ENCODE results near the gene ALX4.

The ALX4 gene

DNA sequence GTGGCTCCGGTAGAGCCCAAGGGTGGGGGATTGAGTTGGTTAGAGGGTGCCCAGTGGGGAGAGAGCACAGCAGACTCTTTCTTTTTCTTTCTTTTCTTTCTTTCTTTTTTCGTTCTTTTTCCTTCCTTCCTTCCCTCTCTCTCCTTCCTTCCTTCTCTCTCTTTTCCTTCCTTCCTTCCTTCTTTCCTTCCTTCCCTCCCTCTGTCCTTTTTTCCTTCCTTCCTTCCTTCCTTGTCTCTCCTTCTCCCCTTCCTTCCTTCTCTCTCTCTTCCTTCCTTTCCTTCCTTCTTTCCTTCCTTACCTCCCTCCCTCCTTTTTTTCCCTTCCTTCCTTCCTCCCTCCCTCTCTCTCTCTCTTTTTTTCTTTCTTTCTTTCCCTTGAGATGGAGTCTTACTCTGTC, 4.8 kb upstream of the ALX4 start:
- DNase-seq = no peak

DNA sequence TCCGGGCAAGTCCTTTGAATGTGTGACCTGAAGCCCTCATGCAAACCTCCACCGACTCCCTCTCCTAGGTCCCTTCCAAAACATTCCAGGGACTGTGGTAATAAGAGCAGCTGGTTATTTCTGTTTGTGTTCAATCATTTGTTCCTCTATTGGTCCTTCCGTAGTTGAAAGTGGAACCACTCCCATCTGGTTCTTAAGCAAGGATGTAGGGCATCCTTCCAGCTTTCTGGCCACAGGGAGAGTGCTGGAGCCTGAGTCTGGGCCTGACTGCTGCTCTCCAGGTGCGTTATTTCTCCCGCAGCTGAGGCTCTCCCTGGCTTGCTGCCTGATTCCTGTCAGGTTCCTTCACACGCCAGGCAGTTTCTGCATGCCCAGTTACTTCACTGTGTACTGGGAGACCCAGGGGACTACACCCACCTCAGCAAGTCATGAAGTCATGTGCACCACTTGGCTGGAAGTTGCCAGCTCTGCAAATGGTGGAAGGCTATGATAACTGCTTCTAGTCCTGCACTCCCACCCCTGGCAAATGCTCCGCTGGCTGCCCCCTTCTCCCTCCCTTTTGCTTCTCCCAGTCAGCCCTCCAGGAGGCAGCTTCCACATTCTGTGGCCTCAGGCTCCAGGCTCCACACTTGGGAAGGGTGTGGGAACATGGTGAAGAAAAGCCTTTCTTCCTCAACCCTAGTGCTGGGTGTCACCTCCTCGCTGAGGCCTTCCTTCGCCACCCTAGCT, 4.0 kb upstream of the ALX4 start:
- no peak for DNase-seq

DNA sequence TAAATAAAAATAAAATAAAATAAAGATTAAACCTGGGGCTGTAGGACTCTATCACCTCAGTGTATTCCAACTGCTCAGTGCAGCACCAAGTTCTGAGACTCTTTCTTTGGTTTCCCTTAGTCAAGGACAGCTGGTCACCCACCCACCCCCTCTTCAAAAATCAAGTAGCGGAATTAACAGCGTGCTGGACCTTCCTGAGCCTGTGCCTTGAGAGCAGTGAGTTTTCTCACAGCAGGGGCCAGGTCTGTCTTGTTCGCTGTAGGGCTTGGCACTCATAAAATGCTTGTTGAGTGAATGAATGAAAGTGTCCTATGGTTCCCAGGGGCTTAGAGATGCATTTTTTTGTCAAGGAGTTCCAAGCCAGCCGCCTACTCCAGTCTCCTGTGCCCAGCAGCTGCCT, 2.9 kb upstream of the ALX4 start:
- no peak for DNase-seq

DNA sequence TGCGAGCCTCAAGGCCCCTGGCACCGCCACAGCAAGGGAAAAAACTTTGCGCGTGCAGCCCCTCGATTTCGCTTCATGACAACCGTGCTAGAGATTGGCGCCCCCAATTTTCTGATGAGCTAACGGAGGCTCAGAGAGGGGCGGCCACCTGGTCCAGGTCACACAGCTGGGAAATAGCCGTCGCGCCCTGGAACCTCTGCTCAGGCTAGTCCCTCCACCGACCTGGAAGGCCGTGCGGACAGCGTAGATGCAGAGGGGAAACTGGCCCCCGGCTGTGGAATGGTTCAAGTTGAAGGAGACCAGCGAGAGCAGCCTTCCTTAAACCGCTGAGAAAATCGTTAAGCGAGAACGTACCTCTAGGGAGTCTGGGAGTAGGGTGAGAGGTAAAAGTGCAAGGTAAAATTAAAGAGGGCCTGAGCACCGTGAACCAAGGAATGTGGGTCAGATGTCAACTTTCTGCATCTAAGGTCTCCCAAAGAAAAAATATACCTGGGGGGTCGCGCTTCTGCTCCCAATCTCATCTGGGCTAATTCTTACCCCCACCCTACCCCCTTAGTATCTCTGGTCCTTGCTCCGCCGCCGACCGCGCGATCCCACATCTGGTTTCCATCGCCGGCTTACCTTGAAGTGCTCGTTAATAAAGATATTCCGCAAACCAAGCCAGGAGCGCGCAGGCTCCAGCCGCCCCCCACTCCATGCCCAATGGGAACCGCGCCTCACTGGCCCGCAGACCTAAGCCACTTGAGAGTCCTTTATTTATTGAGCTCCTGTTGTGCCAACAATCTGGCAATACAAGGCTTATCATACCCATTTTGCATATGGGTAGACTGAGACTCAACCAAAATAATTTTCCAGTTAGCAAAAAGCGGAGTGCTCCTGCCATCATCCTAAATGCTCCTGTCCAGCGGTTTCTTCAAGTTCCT, 1.7 kb upstream of the ALX4 start:
- no peak for DNase-seq

DNA sequence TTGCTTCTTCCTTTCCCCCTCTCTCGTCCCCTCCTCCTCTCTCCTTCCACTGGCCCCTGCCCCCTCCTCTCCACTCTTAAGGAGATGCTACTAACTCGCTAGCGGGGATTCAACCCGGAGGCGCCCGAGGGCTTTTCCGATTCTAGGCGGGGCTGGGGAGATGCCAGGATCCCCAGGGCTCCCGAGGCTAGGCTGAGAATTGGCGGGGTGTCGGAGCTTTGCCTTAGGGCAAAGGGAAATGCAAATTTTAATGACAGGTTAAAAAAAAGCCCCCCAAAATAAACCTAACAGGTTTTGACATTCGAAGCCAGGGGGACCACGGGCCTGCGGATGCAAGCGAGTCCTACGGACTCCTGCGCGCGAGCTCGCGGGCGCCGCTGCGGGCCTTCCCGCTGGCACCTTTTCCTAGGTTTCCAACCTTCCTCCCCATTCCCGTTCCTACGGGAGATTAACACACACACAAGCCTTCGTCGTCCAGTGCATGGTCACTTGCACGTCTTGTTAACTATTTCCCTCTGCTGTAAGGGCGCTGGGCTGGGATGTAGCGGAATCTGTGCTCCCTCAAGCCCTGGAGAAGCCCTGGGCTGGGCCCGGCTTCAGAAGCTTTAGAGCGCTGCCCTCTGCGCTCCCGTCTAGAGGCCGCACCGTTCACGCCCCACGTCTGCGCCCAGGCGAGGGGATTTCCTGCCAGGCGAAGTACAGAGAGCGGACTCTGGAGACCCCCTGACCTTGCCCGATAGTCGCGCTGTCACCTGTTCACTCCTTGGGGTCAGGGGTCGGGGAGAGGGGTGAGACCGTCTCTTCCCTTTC, 729 bp upstream of the ALX4 start:
- DNase-seq = no peak

DNA sequence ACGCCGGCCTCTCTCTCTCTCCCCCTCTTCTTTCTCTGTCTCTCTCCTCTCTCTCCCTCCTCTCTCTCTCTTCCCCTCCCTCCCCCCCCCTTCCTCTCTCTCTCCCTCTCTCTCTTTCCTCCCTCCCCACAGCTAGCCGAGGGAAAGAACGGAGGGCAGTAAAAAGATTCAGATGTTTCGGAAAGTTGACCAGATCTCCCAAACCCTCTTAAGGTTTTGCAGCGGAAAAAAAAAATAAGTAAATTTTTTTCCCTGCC, 195 bp upstream of the ALX4 start:
- DNase-seq = no peak

DNA sequence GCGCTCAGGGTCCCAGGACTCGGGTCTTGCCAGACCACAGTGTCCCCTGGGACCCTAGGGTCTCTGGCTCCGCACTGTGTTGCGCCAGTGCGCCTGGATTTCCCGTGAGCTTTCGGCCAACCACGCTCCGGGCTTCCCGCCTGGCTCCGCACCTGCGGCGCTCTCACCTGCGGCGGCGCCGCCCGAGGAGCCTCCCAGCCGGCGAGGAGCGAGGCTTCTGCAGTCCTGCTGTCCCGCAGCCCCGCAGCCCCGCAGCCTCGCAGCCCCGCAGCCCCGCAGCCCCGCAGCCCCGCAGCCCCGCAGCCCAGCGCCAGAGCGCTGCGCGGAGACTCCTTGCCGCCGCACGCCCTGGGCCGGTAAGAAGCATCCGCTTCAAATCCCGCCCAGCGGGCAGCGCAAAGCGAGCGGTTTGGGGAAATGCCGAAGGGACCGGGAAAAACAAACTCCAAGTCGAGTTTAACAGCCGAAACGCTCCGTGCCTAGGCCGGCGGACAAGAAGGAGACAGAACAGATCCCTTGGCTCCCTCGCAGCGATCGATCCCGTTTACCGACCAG, 939 bp downstream of the ALX4 start:
- no peak for DNase-seq

DNA sequence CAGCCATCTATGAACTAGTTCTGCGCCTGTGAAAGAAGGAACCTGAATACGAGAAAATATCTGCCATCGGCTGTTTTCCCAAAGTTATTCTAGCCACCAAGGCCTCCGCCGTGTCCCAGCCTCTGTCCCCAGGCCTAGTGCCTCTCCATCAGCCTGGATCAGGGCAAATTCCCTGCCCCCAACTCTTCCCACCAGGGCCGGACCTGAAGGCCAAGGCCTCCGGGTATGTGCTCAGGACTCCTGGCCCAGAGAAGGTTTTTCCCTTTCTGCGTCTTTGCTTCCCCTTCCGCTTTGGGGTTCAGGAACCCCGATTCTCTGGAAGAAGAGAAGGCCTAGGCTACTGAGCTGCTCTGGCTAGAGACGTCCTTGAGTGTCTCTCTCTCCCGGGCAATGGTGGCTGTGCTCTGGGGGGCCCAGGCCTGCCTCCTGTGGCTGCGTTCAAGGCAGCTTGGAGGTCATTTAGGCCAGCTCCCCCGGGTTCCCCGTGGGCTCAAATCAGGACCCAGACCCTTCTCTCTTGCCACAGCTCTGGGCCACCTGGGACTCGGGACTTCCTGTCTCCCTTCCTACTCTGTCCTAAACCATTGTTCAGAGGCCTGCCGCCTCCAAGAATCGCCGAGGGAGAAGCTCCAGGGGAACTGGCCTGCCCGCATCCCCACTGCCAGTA, 1.6 kb downstream of the ALX4 start:
- DNase-seq = no peak

DNA sequence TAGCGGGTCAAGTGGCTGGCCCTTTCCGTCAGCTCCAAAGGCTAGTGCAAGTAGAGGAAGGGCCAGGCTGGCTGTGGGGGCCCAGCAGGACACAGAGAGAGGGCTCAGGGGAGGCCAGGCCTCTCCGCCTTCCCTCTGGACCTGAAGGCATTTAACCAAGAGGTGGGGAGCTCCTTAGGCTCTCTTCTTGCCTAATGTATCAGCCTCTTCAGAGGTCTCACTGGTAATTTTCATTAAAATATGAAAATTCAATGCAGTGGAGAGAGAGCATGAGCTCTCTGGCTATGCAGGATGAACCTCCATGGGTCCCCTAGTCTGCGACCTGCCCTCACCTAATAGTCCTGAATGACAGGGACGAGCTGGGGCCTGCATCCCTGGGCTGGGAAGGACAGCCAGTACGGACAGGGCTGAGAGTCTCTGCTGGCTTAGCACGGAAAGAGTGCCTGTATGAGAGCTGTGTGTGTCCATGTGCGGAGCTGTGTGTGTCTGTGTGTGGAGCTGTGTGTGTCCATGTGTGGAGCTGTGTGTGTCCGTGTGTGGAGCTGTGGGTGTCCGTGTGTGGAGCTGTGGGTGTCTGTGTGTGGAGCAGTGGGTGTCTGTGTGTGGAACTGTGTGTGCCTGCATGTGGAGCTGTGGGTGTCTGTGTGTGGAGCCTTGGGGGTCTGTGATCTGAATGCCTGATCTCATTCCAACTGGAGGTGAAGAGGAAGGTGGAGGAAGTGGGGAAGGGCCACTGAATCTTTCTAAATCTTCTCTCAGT, 2.4 kb downstream of the ALX4 start:
- DNase-seq = no peak

DNA sequence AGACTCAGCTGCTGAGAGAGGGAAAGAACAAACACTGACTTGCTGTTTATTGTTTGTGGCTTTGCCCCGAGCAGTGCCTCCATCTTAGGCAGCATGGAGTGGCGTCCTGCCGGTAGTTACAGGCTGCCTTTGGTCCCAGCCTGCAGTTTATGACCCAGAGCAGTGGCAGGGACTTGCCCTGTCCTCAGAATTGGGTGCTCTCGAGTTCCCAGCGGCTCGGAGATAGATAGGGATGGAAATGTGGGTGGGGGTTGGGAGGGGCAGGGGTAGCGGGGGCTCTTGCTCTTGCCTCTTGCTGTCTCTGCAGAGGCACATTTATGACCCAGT, 3.1 kb downstream of the ALX4 start:
- no peak for DNase-seq

DNA sequence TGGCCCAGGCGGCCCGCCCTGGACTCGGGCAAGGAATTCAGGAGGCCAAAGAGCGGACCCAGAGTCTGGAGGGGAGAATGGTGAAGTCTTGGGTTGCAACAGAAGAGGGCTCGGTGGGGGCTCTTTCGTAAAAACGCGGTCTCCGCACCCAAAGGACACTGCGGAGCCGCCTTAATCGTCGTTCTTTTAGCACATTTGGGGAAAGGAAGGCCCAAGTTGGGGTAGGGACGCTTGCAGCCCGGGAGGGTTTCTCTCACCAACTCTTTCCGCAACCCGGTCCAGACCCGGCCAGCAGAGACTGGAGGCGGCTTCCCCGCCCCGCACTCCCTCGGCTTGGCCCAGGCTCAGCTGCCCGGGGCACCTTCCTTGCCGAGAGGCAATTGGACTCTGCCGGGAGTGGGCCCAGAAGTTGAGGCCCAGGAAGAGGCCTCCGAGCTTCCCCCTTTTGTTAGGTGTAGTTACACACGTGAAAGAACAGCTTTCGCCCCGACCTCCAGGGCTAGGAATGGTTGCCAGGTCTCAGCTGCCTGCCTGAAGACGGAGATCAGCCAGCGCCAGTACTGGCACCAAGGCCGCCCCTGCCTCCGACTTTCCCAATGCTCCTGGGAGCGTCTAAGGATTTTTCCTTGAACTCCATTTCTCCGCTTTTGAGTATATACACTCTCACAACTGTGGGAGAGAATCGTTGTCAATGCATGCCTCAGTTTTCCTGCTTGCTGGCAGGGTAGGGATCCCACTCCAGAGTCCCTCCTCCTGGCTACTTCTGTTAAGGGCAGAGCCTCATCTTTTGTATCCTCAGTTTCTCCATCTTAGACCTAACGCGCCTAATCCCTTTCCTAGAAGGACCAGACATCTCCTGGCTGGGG, 3.7 kb downstream of the ALX4 start:
- no peak for DNase-seq

DNA sequence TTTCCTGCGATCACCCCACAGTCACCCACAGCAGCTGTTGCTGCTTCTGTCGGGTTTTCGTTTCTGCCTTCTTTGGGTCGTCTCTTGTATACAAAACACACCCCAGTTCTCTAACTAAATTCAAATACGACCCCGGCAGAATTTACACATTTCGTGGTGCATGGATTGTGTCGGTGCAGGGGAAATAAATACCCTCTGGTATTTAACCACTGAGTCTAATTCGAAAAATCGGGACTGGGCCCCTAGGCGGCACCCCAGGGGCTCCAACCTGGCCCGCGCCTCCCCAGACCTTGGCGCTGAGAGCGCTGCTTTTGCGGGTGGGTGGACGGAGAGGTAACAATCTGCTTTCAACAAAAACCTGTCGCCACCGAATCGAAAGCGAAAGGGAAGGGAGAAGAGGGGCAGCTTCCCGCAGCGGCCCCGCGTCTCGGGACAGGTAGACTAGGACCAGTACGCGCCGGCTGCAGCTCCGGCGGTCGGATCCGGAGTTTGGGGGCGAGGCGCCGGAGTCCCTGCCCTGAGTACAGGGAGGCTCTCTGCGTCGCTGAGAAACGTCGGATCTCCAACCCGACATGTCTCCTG, 4.4 kb downstream of the ALX4 start:
- DNase-seq = peak; percentile 67

DNA sequence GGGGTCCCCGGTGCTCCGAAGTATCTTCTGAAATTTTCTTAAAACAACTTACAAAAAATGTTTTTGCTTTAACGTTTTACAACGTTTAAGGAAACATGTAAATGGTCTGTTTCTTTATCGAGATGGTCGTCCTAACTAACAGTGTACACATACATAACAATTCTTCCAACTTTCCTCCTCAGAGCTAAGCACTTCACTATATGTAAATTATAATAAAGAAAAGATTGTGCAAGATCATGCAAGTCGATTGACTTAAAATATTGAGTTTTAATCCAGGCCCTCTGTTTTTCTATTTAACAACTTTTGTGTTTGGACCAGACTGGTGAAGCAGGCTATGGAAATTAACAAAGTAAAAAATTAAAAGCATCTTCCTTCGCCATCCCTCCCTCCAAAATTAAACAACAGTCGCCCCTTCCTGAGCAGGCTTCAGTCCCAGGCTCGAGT, 4.9 kb downstream of the ALX4 start:
- DNase-seq = no peak

DNA sequence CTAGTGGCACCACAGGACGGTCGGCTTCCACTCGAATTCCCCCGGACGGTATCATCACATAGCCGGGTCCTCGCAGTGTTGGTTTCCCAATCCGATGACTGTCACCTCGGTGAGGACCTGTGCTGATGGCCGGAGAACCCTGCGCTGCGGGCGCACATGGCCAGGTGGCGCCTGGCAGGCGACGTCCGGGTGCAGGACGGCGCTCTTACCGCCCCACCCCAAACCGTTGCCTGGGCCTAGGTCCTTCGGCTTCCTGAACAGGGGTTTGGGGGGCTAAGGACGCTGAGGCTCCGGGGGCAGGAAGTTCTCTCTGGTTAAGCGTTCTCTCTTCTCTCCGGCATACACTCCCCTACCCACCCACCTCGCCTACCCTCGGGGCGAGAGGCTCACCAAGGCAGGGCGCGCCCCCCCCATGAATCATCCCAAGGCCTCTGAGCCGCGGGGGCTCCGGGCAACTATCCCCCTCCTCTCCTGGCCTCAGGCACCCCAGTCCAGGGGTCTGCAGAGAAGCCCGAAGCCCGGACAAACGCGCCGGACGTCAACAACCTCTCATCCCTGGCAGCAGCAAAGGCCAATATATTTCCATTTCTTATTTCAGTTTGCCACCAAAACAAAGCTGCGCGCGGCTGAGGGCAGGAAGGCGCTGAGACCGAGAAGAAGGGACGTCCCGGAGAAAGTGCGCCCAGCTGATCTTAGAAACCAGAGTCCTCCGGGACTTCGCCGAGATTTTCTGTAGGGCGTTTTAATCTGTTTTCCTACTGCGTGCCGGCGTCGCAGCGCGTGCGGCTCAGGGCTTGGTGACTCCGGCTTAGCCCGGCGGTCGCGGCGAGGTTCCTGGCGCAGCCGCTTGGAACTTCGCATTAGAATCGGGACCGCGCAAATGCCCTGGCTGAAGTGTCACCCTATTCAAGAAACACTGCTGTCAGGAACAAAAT, 5.6 kb downstream of the ALX4 start:
- no peak for DNase-seq

DNA sequence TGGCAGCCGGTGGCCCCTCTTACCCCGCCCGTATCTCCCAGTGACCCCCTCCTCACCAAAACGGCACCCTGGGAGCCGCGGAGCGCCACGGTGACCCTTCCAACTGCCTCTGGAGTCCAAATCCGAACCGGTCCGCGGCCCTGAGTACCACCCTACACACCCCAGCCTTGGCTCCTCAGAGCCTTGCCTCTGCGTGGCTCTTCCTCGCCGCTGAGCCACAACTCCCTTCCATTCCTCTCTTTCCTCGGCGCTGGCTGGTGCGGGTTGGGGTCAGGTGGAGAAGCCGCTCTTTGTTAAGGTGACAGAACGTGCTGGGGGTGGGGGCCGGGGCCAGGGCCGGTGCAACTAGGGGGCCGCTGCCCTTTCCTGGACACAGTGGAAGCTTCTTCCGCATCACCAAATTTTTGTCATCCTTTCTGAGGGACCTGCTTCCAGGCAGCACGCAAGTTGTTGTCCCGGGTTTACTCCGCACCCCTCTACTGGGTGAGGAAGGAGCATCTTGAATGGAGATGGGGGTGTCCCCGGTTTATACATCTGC, 6.5 kb downstream of the ALX4 start:
- no peak for DNase-seq

DNA sequence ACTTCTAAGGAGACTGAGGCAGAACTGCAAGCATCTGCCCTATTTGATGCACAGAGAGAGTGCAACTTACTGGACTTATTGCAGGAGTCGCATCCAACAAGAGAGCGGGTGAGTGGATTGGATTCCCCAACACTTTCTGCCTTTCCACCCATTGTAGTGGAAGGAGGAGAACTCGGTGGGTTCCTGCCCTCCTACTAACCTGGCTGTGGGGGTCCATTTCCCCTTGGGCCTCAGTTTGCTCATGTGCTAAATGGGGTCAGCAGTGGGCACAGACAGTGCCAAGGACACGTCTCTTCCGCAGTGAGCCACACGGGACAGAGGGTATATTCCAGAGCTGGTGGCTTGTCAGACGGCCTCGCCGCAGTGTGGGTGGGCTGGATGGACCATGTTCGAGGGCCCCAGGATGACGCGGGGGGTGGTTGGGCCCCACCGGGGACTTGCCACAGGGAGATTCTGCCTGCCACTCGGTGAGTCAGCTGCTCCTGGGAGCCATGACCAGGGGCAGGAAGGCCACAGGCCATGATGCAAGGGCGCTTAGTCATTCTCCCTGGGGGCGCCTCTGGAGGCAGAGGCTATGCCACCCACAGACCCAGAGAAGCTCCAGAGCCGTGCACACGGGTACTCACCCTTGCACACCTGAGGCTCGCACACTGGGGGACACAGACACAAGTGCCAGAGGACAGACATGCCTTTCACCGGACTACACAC, 8.2 kb downstream of the ALX4 start:
- no peak for DNase-seq

DNA sequence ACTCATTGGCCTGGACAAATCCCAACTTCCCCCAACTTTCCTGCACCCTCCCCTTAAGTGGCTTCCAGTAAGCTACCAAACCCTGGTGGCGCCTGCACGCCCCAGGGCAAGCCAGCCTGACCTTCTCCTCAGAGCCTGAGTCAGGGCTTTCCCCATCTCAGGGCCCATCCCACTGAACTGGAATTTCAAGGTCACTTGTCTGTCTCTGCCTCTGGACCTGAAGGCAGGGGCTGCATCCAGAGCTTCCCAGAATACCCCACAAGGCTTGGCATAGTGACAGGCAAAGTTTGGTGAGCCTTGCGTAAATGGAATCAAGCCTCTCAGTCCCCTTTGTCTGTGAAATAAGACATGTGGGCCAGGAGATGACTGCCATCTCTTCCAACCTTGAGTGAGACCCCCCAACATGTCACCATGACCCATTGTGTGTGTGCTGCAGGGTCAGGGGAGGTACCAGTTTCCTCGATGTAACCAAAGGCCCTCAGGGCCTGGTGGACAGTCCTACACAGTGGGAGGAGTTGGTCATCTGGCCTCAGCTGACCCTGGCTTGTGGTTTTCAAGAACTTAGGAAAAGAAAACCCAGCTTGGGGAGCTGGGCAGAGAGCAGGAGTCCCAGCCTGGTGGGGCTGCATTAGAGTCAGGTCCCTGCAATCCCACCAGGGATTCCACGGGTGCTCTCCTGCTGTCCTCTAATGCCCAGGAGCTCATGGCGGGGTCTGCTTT, 8.9 kb downstream of the ALX4 start:
- no peak for DNase-seq

DNA sequence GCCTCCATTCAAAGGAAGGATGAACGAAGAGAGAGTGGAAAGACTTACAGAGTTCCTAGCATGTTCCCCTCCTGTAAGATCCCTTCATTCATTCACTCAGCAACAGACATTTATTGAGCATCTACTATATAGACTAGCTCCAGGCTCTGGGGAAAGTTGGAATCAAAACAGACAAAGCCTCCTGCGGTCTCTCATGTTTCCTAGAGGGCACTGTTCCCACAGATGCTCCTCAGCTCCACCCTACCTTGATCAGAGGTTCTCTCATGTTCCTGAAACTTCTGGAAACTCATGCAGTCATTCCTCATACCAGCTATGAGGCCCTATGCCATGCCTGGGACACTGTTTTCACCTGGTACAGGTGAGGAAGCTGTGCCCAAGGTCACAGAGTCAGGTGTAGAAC, 11.1 kb downstream of the ALX4 start:
- no peak for DNase-seq

All from activated CD8-positive, alpha-beta memory T cell treated with anti-CD3 and anti-CD28 coated beads, Interleukin-2, amount 50 U/mL, for 48 hours (primary cell).